Midbrain (tissue), 1 donor: Measurements from ENCODE around the gene NOXA1.
"Not testable (repeated sequence)": the region's sequence is repeated elsewhere in the genome, so short reads cannot be mapped to it uniquely, and the experiment has no call there.

Source experiments
- DNase-seq: peaks from one replicate; lab custom pipeline; 2025; lab: John Stamatoyannopoulos, UW

NOXA1 gene

DNA sequence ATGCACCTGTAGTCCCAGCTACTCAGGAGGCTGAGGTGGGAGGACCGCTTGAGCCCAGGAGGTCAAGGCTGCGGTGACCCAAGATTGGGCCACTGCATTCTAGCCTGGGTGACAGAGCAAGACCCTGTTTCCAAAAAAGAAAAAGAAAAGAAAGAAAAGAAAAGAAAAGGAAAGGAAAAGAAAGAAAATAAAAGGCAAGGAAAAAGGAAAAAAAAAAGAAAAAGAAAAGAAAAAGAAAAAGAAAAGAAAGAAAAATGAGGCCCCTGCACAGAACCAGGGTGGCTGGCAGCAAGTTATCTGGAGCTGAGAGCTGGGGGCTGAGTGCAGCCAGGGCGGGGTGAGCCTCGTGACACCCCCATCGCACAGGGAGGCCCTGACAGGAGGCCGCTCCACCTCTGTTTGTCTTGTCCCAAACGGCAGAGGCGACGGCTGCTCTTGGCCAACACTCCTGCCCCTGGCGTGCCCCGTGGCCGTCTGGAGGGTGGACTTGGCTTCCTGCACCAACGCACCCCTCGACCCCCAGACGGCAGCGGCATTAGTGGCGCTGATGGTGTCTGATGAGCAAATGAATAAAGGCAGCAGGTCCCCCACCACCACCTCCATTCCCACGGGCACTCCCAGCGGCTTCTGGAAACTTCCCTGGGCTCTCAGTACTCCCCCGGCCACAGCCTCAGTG lies 17.0 kb upstream of the NOXA1 start:
- DNase-seq = no peak

DNA sequence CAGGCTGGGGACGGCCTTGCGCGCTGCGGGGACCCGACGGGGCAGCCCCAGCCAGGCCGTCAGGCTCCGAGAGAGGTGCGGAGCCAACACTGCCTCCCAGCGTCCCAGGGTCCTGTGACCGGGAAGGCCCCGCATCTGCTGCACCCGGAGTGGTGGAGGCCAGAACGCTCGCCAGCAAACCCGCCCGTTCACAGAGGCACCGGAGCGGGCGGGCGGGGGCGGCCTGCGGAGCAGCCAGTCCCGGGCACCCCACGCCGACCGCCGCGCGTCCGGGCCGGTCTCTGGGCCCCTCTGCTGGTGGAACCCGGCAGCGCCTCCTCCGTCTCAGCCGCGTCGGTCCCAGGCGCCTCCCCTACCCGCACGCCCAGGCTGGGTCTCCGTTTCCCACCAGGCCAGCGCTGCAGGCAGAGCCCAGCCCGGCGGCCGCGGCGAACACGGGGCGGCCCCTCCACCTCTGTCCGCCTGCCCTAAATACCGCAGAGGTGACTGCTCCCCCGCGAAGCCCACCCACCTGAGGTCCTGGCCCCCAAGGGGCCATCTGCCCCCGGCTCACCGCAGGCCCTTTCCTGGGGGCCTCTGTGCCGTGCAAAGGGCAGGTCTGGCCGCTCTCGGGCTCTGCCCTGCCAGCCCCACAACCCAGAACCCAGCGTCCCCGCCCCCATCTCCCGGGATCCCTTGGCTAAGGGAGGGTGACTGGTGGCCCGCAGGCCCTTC lies 16.2 kb upstream of the NOXA1 start:
- peak; percentile 47 for DNase-seq

DNA sequence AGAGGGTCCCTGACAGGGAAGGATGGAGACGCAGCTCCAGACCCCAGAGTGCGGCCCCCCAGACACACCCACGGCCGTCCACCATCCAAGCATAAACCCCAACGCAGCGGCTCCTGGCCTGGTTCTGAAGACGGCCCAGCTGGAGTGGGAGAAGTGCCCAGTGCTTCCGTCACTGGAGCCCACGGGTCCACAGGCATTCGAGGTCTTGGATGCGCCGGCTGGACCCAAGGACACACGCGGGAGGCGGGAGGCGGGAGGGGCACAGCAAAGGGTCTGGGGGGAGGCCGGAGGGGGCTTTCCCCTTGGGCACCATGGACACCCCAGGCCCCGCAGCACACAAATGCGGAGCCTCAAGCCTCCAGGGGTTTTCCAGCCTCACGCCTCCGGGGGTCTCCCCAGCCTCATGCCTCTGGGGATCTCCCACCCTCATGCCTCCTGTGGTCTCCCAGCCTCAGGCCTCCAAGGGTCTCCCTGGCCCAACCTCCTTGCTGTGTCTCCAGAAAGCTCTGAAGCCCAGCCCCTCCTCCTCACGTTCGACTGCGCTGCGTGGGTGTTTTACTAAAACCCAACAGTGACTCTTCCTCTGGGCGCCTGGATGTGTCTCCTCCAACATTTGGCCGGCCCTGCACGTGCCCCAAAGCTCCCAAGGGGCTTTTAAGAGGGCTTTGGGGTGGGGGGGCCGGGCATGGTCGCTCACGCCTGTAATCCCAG lies 15.4 kb upstream of the NOXA1 start:
- no peak for DNase-seq

DNA sequence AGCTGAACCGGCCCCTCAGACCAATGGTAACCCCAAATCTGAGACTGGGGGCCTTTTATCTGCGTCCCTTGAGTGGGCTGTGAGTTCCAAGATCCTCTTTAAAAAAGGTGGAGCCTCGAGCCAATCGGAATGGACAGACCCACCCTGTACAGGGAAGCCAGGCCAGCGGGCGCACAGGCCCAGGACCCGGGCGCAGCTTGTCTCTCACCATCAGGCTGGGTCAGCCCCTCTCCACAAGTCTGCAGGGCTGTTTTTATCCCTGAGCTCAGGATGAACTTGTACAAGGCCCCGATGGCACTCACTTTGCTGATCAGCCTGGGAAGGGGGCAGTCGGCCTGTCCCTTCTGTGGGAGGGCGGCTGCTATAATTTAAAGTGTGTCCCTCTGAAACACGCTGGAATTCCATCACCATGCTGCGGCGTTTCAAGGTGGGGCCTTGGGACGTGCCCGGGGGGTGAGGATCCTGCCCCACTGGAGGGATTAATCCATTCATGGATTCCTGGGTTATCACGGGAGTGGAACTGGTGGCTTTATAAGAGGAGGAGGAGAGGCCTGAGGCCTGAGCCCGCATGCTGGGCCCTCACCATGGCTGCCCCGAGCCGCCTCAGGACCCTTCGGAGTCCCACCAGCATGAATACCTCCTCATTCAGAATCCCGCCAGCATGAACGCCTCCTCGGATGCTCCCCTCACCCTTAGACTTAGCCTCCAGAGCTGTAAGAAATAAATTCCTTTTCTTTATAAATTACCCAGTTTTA lies 14.4 kb upstream of the NOXA1 start:
- no peak for DNase-seq

DNA sequence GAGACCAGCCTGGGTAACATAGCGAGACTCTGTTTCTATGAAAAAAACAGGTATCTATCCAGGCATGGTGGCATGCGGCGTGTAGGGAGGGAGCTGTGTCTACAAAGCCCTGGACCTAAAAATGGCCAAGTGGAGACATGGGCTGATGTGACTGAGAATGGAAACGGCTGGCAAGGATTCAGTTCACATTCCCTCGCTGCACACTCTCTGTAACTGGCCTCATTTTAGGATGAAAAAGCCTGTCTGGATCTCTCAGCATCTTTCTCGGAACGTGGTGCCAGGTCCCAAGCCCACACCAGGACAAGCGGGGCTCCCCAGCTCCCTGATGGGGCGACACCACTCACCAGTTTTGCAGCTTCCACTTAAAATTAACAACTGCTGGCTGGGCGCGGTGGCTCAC lies 13.7 kb upstream of the NOXA1 start:
- DNase-seq = no peak

DNA sequence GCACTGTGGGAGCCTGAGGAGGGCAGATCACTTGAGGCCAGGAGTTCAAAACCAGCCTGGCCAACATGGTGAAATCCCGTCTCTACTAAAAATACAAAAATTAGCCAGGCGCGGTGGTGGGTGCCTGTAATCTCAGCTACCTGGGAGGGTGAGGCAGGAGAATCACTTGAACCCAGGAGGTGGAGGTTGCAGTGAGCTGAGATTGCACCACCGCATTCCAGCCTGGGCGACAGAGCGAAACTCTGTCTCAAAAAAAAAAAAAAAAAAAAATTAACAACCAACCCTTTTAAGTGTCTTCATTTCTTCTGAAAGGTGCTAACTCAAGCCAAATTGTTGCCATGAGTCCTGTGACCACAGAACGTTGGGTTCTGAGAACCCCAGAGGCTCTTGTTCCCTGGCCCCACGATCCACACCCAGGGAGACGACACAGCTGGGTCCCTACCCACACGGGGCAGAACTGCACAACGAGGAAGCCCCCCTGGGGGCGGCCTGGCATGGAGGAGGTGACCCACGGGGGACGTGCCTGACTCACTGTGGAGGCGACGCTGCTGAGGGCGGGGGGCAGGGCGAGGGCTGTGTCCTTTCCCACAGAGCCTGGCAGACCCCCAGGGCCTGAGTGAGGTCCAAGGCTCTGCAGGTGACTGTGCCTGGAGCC lies 12.8 kb upstream of the NOXA1 start:
- not testable (repeated sequence) for DNase-seq

DNA sequence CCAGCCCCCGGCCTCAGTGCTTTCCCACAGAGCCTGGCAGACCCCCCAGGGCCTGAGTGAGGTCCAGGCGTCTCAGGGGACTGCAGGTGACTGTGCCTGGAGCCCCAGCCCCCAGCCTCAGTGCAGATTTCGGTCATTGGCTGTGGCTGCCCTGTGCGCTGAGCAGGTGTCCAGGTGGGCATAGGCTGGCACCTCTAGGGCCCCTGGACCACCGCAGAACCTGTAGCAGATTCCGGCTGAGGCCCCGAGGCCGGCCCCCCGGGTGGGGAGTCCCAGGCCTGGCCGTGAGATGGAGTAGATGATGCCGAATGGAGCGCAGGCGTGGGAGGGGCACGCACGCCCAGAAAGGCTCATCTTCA lies 12.3 kb upstream of the NOXA1 start:
- DNase-seq = no peak

DNA sequence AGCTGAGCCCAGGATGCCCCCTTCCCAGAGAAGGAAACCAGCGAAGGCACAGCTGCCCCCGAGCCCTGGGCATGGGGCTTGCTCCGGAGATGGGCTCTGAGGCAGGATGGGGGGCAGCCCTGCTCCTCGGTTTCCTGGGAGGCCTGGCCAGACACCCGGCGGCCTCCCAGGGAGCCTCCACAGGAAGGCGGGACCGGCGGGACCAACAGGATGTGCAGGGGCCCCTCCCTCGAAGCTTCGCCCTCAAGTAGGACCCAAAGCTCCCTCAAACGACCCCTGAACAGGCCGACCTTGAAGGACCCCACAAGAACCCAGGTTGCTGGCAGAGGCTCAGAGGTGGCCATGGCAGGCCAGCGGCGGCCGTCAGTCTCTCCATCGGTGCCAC lies 11.9 kb upstream of the NOXA1 start:
- DNase-seq = no peak

DNA sequence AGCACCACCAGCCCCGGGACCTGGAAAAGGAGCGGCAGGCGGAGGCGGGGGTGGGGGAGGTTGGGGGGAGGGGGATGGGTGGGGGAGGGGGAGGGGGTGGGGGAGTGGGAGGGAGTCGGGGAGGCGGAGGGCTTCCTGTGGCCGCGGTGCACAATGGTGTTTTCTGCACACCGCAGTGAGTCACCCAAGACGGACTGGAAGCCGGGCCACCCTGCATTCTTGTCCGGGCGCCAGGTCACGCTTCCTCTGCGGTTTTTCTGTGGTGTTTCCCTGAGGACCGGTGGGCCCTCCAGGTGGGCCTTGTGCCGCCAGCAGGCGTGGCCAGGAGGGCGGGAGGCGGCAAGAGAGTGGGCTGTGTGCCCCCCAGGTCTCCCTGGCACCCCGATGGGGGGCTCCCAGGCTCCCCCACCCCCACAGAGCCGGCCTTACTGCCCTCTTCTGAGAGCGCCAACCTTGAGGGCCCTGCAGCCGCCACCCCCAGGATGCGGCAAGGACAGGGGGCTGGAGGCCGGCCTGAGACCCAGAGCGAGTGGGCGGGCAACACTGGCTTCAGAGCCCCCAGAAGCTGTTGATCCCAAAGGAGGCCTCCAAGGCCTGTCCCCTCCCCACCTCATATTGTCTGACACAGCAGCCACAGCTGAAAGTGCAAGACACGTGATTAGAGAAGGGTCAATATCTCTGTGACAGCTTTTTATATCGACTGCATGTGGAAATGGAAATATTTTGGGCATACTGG lies 11.4 kb upstream of the NOXA1 start:
- DNase-seq = no peak

DNA sequence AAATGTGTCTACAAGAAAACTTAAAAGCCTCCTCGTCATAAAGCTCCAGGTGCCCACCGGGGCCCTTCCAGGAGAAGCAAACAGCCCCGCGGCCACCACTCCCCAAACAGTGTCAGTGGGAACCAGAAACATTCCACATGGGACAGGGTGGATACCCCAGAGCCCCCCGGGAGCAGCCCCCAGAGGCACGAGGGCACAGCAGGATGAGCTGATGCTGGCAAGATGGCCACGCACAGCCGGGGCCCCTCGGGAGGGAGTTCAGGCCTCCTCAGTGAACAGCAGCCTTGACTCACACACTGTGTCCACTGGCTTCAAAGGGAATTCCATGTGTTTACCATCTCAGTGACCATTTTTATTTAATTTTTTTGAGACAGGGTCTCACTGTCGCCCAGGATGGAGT lies 10.8 kb upstream of the NOXA1 start:
- DNase-seq = no peak

DNA sequence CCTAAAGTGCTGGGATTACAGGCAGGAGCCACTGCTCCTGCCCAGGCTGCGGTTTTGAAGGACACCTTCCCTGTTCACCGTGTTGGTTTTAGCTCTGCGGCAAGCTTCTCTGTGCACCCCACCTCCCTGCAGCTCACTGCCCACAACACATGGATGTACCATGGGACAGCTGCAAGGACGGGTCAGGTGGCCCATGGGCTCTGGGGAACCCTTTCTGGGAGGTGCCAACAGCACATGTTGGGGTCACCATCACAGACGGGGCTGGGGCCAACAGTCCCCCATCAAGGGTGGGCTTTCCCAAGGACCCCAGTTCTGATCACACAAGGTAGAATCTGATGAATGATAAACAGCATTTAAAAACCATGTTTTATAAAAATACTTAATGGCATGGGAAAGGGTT lies 7.7 kb upstream of the NOXA1 start:
- DNase-seq = no peak

DNA sequence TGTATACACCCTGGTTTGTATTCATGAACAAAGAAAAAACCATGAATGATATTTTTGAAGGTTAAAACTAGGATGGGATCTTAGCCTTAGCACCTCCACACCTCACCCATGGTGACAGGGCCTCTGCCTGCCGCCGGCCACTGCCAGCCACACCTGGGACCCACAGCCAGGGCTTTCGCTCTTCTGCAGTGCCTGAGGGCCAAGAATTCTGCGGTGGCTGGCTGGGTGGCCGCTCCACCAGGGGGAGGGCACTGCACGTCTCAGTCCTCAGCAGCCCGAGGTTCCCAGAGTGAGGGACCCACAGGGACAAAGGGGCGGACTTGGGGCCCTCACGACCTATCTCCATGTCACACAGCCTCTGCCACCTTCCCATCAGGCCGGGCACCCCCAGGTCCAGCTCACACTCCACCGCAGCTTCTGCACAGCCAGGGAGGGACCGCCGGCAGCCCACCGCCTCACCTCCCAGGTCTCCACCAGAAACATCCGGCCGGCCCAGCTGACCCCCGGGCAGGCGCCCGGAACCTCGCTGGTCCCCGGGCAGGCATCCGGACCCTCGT lies 7.1 kb upstream of the NOXA1 start:
- DNase-seq = no peak

DNA sequence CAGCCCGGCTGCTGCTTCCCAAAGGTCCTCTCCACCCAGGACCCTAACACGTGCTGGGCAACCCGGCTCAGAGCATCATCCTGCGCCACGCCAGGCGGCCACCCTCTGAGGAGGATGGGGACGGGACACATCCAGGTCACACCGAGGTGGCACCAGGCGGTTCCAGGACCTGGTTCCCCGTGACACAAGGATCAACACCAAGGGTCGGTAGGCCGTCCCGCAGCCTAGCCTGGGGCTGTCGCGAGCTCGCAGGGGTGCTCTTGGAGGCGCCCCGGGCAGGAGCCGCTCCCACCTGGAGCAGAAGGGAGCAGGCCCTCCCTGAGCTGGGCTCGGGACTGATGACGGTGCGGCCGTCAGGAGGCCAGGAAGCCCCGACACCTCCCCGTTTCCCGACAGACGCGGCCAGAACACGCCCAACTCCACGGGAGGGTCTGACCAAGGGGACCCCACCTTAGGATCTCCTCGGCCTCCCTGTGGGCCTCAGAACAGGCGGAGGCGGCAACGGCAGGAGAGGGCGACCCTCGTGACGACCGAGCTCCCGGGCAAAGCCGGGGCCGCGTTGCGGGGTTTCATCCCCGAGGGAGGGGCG lies 6.5 kb upstream of the NOXA1 start:
- DNase-seq = no peak

DNA sequence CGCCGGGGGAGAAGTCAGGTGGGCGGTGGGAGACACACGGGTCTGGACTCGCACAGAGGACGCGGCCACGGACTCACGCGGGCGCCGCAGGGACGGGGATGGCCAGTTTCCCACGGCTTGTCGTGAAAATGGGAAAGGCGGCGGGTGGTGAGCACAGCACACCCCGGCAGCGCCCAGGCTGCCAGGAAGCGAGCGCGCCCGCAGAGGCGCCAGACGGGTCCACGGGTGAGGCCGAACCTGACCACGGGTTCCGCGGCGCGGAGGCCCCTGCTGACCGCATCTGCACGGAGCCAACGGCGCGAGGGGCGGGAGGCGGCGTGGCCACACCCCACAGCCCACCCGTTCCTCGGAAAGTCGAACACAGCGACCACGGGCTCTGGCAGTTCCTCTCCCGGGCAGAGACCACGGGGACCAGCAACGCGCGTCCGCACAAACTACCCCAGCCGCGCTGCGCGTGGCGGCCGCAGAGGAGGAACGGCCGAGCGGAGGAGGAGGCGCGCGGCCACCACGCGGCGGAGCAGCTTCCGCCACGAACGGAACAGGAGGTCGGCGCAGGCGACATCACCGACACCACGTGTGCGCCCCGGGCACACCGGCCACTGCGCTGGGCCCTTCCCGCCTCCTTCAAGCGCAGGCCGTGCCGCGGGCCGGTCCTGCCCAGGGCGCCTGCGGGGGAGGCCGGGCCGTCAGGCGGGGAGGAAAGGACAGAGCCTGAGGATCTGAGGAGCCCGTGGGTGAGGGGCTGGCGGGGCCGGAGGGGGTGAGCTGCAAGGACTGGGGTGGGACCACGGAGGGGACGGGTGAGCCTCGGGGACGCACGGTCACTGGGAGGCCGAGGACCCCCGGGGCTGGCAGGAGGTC lies 5.8 kb upstream of the NOXA1 start:
- no peak for DNase-seq

DNA sequence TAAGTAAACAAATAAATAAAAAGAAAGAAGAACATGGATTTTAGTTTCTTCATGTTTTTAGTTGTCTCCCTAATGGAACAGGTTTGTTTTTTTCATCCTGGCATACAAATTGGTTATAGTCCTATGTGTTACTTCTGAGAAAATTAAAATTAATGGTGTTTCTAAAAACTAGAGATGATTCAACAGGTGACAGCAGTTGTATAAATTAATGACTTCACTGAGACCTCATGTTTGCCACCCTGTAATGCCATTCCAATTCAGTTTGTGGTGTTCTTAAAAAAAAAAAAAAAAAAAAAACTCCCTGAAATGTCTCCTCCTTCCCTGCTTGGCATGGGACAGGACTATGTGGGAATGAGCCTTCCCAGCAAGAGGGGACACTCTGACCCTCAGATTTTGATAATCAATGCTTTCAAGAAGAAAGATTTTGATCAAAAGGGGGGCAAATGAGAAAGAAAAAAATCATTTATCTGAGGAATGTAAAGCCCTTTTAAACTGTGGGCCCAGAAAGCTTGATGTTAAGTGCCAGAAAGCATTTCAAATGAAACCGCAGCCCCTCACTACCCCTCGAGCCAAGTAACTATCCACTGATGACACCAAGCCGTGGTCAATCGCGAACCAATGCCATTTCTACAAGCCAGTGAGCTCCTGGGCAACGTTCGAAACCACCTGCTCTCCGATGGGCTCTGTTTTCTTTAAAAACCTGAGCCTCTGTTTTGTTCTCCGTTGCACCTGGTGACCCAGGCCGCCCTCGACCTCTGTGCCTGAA lies 1.2 kb upstream of the NOXA1 start:
- DNase-seq = no peak

DNA sequence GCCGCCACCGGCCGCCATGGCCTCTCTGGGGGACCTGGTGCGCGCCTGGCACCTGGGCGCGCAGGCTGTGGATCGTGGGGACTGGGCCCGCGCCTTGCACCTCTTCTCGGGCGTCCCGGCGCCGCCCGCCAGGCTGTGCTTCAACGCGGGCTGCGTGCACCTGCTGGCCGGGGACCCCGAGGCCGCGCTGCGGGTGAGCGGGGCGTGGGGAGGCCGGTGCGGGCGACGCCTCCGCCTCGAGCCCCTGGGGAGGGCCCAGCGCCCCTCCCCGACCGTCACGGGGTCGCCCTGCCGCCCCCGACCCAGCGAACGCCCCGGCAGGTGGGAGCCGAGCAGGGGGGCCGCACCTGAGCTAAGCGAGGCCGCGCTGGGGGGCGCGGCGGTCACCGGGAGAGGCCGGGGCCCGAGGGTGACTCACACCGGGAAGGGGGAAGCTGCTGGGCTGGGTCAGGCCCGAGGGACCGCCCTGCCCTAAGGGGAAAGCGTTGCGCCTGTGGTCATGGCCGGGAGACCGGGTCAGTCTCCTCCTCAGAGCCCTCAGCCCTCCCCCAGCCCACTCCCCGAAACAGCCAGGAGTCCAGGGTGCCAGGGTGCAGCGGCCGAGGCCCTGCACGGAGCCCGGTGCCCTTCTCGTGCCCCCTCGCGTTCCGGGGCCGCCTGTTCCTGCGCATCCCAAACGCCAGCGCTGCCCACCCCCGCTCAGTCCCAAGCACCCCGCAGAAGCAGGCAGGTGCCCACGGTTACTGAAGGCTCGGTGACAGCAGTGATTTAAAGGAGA lies 510 bp downstream of the NOXA1 start:
- DNase-seq = no peak

DNA sequence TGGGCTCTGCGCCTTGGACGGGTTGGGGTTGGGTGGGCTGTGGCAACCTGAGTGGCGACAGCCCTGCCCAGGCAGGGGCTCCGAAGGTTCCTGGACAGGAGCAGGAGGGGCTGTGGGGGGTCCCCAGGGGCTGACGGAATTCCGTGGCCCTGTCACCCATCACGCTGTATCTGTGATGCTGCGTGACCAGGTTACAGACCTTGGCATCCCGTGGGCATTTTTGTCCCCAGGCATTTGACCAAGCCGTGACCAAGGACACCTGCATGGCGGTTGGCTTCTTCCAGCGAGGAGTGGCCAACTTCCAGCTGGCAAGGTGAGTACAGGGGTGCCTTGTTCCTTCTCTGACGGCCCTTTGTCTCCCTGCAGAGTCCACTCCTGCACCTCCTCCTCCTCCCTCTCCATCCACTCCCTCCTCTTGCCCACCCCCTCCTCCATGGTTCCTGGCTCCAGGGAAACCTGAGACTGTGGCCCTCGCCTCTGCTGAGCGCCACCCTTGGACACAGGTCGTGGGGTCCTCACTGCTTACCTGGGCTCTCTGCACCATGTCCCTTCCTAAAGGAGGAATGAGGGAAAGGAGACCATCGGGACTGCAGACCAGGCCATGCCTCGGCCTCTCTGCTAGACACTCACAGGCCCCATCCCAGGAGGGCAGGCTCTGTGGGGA lies 3.0 kb downstream of the NOXA1 start:
- DNase-seq = no peak
